Bladder microvascular endothelial cell (primary cell): ENCODE results near the gene FGF3. TPM values are rescaled to one million over a fixed set of nuclear protein-coding genes. Genes with fewer than 3 reads are reported as not detected.

Source experiments
- total RNA-seq: library from RNA; depleted of rRNA; stranded (reverse); fragments of >200 nt; gene quantifications from 2 replicates; pipeline ENCODE4 v1.2.3, GENCODE V29; 2014

Gene FGF3
- not detected in 2 replicates for total RNA-seq

GRCh38 chr11:69818603-69819441 lies at the start of gene FGF3:
Gene FGF3 (minus strand): TSS chr11:69819416. CDS start chr11:69818933, 483 bp downstream.

GRCh38 chr11:69775163-69775755 lies 44.0 kb downstream of the FGF3 start, which contains the start of gene FGF4:
Gene FGF4 (minus strand): TSS chr11:69775341. CDS start chr11:69775084, 257 bp downstream.

Other genes with a start within 250 kb of the FGF3 start
- gene CCND1, start 178.3 kb downstream of the FGF3 start, total RNA-seq = 246 and 954 TPM in 2 replicates
- gene LTO1, start 144.1 kb downstream of the FGF3 start, total RNA-seq = 10.8 and 25.4 TPM in 2 replicates
- gene FGF19, start 115.4 kb downstream of the FGF3 start, total RNA-seq = not detected in 2 replicates
- not detected in 2 replicates for gene FGF4, start 44.1 kb downstream of the FGF3 start, total RNA-seq